Myocyte (in vitro differentiated cells): Measurements from ENCODE around the gene ANAPC5. TPM values are rescaled to one million over a fixed set of nuclear protein-coding genes. Genes with fewer than 3 reads are reported as not detected.
A peak's percentile ranks its signal among the peaks of the same experiment; 100 is the strongest.
"Not testable (repeated sequence)": the region's sequence is repeated elsewhere in the genome, so short reads cannot be mapped to it uniquely, and the experiment has no call there.

Source experiments
- DNase-seq: peaks from one replicate; pipeline ENCODE4 v3.0.0-alpha.2; 2012; ENCODE audit warnings: low read depth
- polyA plus RNA-seq: library from polyadenylated mRNA; unstranded; fragments of >200 nt; gene quantifications from one replicate; pipeline ENCODE4 v1.2.1, GENCODE V29; 2012; ENCODE audit warnings: missing spikeins
- total RNA-seq: library from RNA; depleted of rRNA; stranded (reverse); fragments of >200 nt; gene quantifications from 2 replicates; pipeline ENCODE4 v1.2.3, GENCODE V29; 2014

The ANAPC5 gene, protein sequence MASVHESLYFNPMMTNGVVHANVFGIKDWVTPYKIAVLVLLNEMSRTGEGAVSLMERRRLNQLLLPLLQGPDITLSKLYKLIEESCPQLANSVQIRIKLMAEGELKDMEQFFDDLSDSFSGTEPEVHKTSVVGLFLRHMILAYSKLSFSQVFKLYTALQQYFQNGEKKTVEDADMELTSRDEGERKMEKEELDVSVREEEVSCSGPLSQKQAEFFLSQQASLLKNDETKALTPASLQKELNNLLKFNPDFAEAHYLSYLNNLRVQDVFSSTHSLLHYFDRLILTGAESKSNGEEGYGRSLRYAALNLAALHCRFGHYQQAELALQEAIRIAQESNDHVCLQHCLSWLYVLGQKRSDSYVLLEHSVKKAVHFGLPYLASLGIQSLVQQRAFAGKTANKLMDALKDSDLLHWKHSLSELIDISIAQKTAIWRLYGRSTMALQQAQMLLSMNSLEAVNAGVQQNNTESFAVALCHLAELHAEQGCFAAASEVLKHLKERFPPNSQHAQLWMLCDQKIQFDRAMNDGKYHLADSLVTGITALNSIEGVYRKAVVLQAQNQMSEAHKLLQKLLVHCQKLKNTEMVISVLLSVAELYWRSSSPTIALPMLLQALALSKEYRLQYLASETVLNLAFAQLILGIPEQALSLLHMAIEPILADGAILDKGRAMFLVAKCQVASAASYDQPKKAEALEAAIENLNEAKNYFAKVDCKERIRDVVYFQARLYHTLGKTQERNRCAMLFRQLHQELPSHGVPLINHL
- 136 and 170 TPM in 2 replicates for total RNA-seq
- 105 TPM for polyA plus RNA-seq

DNA sequence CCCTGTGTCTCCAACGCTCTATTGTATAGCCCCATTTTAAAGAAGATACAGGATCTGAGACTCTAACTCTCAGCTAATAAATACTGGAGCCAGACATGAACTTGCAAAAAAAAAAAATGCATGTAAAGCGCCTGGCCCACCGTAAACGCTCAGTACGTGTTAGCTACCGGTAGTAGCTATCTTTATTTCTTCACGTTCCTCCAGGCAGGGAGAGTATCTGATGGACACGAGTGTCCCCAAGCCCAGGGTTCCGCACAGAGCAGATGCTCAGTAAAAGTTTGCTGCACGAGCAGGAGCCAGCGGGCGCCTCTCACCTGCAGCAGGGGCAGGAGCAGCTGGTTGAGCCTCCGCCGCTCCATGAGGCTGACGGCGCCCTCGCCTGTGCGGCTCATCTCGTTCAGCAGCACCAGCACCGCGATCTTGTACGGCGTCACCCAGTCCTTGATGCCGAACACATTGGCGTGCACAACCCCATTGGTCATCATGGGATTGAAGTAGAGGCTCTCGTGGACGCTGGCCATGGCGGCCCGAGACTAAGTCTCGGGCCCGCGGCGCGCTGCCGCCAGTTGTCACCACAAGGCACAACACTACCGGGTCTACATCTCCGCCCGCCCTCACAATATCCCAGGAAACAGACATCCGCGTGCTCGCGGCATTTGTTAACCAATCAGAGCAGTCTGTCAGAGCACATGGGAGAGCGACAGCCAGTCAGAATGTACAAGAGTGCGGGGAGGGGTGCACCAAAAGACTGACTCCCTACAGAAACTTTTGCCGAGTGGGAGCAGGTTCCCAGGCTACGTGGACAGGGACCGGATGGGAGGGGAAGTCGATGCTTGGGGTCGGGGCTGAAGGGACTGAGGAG, at the start of gene ANAPC5:
Gene ANAPC5, minus strand, starts transcription at position 592 of the 862 bp plus-strand sequence. Its CDS starts 71 bp downstream, at position 521.
- DNase-seq, result peak; percentile 100

DNA sequence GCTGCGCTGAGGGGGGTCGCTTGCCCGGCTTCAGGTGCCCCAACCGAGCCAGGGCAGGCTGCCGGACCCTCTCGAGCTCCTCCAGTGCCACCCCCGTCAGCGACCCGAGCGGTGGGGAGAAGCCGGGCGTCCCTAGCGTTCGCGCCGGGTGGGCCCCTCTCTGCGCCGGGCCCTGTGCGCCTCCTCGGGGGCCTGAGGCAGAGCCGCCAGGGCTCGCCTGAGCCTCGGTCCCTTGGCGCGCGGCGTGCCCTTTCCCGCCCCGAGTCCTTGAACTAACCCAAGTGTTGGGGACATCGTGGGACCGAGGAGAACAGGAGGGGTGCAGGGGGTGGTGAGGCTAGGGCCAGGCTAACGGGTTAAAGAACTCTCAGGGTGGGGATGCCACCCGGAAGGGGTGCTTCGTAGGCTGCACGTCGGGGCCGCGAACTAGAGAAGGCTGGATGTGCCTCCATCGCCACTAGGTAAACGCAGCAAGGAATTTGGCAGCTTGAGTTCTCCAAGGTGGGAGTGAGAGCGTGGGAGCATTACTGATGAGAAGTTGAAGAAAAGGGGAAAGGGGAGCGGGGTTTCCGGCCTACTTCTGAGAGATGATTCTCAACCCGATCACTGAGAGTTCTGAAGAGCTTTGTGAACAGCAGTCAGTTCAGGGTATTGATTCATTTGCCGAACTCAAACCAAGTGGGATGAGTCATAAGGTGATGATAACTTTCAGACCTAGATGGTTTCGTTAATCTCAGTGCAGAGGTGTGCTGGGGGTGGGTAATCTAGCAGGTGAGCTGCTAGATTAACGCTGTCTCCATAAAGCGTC, 48.3 kb upstream of the ANAPC5 start:
- peak; percentile 38 for DNase-seq

DNA sequence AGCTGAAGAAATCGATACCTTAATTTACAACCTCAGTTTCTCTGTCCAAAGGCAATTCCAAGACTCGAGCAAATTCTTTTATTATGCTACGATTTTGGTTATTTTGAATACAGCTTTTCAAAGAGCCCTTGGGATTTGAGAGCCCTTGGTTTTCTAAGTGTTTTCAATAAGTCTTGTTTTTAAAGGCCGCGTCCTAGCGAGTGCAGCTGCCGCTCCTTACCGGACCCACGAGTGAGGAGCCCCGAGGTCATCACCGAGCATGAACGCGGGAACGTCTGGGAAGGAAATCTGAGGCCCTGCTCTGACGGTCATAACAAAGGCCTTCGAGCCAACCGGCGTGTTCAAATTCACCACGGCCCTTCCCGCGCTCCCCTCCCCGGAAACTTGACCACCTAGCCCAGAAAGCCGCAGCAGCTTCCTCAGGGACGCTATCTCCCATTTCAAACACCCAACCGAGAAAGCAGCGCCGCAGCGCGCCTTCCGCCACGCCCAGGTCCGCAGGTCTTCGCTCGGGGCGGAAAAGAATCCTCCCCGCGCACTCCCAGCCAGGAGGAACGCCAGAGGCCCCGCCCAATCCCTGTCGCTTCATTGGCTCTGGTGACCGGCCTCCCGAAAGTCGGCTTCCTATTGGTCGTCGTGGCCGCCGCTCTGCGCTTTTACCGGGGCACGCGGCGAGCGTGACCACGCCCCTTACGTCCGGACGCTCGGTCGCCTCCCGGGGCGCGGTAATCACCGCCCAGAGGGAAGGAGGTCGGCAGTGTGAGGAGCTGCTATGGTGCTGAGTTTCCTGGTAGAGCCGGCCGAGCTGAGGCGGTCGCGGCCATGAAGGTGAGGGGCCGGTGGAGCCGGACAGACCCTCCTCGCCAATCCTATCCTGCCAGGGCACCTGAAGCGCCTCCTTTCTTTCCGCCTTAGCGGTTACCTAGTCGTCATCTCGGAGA, 47.5 kb upstream of the ANAPC5 start, which contains the start of gene RNF34:
Gene RNF34, plus strand, starts transcription at position 728 of the 941 bp plus-strand sequence. Its CDS starts 95 bp downstream, at position 823.
- peak; percentile 99 for DNase-seq

DNA sequence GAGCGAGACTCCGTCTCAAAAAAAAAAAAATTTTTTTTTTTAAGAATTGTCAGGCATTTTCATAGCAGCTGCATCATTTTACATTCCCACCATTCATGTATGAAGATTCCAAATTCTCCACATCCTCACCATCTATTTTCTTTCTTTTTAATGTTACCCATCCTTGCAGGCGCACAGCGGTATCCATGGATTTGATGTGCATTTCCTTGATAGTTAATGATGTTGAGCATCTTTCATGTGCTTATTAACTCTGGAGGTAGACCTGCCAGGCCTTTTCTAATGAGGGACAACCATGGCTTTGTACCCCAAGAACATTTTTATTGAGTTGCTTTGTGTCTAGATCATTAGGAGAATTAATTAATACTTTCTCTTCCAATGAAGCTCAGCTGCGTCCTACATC, 46.1 kb upstream of the ANAPC5 start:
- no peak for DNase-seq

DNA sequence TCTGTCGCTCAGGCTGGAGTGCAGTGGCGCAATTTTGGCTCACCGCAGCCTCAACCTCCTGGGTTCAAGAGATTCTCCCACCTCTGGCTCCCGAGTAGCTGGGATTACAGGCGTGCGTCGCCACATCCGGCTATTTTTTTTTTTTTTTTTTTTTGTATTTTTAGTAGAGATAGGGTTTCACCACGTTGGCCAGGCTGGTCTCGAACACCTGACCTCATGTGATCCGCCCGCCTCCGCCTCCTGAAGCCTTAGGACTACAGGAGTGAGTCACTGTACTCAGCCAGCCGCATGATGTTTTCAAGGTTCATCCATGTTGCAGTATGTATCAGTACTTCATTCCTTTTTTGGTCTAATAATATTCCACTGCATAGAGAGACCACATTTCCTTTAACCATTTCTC, 45.3 kb upstream of the ANAPC5 start:
- no peak for DNase-seq

DNA sequence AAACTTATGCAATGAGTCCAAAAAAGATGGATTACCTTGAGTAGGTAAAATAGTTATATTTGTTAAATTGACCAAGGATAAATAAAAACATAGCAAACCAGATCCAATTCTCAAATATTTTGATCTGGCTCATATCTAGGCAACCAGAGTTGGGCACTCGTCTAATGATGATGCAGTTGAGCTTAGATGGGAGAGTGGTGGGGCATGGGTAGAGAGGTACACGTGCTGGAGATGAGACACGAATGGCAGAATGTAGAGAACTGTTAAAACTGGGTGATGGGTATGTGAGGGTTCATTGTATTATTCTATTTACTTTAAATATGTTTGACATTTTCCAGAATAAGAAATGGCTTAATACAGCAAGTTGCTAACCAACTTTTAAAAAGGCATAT, 40.1 kb upstream of the ANAPC5 start:
- DNase-seq, result no peak

DNA sequence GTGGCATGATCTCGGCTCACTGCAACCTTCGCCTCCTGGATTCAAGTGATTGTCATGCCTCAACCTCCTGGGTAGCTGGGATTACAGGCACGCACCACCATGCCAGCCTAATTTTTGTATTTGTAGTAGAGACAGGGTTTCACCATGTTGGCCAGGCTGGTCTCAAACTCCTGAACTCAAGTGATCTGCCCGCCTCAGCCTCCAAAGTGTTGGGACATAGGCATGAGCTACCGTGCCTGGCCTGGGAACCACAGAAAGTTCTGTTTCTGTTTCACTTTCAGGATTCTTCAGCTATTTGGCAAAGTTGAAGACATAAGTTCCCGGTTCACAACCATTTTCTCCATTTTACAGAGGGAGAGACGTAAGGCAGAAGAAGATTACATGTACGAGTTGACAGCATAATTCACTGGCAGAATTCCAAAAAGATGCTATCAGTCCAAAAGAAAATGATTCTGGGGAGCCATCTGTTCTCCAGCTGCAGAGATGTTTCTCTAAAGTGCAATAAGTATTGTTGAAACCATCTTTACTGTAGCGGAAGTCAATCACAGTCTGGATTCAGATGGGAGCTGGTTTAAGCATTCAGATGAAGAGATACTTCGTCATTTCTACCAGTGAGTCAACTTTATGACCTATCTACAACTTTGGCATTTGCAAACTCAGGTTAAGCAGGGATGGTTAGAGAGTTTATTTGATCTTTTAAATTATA, 39.6 kb upstream of the ANAPC5 start:
- peak; percentile 18 for DNase-seq

DNA sequence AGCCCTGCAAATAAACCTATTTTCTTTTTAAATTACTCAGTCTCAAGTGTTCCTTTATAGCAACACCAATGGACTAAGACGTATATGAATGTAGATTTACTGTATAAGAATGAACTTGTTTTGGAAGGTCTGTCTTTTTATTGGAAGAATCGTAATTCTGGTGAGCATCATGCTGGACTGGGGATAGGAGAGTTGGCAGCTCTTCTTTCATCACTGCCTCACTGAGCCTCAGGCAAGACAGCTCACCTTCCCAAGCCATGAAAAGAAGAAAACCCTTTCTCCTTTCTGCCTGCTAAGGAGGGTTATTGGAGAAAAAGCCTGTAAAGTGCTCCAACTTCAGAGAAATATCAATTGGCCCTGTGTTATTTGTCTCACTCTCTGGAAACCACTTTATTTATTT, 38.6 kb upstream of the ANAPC5 start:
- no peak for DNase-seq

DNA sequence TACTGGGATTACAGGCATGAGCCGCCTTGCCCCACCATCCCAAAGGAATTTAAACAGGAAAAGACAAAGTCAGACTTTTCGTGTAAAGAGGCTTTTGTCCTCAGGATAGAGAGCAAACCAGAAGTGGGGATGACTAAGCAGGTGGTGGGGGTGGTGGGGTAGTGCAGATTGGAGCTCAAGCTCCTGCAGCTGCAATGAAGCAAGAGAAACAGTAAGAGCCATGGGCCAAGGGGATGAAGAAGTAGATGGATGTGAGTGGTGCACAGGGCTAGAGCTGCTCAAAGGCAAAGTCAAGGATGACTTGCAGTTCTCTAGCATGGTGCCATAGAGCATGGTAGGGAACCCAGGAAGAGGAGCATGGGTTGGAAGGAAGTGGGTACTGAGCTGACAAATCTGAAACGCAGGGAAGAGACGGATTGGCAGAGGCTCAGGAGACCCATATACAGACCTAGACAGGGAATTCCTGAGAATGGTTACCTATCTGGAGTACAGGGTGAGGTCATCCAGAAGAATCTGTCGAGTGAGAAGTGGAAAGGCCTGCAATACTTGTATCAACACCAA, 36.3 kb upstream of the ANAPC5 start:
- DNase-seq, result no peak

DNA sequence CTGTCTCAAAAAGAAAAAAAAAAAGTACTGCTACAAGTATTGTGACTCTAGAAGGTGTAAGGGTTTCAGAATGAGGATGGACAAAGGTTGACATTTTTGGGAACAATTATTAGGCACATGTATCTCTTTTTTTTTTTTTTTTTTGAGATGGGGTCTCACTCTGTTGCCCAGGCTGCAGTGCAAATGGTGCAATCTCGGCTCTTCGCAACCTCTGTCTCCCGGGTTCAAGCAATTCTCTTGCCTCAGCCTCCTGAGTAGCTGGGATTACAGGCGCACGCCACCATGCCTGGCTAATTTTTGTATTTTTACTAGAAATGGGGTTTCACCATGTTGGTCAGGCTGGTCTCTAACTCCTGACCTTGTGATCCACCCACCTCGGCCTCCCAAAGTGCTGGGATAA, 32.7 kb upstream of the ANAPC5 start:
- DNase-seq, result not testable (repeated sequence)

DNA sequence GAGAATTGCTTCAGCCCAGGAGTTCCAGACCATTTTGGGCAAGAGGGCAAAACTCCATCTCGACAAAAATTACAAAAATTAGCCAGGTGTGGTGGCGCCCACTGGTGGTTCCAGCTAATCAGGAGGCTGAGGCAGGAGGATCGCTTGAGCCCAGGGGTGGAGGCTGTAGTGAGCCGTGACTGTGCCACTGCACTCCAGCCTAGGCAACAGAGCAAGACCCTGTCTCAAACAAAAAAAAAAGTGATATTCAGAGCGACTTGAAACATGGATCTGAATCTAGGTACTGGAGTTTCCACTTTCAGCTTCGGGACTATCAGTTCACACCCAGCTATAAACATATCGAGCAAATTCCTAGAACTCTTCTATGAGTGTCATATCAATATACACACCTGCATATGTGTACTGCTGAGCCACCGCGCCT, 31.4 kb upstream of the ANAPC5 start:
- no peak for DNase-seq

DNA sequence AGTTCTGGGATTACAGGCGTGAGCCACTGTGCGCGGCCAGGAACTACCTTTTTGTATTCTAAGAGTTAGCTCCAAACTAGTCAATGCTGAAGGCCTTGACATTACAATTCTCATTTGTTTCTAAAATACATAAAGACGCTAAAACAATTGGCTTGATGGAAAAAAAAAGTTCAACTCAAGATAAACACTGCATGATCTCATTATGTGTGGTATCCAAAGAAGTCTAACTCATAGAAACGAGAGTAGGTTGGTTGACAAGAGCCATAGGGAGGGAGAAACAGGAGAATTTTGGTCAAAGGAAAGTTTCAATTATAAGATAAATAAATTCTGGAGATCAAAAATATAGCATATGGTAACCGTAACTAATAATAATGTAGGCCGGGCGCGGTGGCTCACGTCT, 27.7 kb upstream of the ANAPC5 start:
- no peak for DNase-seq

DNA sequence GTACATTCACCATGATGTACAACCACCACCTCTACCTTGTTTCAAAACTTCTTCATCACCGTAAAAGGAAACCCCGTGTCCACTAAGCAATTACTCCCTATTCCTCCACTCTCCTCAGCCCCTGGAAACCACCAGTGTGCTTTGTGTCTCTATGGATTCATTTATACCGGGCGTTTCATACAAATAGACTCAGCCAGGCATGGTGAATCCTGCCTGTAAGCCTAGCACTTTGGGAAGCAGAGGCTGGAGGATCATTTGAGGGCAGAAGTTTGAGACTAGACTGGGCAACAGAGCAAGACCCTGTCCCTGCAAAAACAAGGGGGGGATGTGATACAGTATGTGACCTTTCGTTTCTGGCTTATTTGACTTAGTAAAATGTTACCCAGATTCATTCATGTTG, 26.5 kb upstream of the ANAPC5 start:
- no peak for DNase-seq

DNA sequence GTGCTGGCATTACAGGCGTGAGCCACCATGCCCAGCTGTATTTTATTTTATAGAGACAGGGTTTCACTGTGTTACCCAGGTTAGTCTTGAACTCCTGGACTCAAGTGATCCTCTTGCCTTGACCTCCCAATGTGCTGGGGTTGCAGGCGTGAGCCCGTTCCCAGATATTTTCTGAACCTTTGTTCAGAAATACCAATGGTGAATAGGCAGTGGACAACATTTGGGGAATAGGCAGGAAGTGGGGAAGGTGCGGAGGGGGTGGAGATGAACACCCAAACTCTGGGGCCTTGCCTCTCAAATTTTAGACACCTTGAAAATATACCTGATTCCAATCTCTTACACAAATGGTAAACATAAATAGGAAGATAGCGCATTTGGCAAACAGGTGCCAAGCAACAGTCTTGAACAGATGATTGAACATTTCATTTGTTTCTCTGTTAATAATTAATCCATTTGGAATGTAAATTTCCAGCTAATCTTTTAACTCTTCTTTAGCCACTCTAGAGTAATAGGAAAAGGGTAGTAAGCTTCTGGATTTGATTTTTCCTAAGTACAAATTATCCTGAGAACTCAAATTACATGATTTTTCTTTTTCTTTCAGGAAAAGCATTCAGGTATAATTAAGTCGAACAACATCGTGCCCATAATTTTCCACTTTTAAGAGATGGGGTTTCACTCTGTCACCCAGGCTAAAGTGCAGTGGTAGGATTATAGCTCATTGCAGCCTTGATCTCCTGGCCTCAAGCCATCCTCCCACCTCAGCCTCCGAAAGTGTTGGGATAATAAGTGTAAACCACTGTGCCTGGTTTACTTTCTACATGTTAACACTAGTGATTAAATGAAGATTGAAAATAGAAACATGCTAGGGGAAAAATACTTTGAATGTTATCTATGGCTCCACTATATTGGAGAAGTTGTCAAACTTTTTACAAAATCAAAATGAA, 24.8 kb upstream of the ANAPC5 start:
- DNase-seq, result no peak

DNA sequence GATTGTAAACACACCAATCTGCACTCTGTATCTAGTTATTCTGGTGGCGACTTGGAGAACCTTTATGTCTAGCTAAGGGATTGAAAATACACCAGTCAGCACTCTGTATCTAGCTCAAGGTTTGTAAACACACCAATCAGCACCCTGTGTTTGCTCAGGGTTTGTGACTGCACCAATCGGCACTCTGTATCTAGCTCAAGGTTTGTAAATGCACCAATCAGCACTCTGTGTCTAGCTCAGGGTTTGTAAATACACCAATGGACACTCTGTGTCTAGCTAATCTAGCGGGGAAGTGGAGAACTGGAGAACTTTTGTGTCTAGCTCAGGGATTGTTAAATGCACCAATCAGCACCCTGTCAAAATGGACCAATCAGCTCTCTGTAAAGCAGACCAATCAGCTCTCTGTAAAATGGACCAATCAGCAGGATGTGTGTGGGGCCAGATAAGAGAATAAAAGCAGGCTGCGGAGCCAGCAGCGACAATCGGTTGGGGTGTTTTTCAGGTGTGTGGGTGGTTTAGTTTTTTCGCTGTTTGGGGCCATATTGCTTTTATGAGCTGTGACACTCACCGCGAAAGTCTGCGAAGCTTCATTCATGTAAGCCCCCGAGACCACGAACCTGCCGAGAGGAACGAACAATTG, 22.9 kb upstream of the ANAPC5 start:
- DNase-seq, result not testable (repeated sequence)

DNA sequence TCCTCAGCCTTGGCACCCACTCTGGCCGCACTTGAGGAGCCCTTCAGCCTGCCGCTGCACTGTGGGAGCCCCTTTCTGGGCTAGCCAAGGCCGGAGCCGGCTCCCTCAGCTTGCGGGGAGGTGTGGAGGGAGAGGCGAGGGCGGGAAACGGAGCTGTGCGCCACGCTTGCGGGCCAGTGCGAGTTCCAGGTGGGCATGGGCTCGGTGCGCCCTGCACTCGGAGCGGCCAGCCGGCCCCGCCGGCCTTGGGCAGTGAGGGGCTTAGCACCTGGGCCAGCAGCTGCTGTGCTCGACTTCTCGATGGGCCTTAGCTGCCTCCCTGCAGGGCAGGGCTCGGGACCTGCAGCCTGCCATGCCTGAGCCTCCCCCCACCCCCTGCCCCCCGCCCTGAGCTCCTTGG, 22.1 kb upstream of the ANAPC5 start:
- DNase-seq, result not testable (repeated sequence)

DNA sequence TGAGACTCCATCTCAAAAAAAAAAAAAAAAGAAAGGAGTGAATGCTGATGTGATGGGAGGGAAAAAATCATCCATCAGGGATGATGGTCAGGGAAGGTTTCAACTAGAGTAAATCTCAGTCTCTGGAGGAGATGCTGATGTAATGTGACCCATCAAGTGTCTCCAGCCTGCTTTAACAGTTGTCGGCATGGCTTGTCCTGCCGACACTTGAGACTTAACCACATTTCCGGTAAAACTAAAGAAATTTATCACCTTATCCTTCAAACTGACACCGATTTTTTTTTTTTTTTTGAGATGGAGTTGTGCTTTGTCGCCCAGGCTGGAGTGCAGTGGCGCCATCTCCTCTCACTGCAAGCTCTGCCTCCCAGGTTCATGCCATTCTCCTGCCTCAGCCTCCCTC, 21.5 kb upstream of the ANAPC5 start:
- no peak for DNase-seq
